ENCODE measurements around the gene NECAB2.

The NECAB2 gene

DNA sequence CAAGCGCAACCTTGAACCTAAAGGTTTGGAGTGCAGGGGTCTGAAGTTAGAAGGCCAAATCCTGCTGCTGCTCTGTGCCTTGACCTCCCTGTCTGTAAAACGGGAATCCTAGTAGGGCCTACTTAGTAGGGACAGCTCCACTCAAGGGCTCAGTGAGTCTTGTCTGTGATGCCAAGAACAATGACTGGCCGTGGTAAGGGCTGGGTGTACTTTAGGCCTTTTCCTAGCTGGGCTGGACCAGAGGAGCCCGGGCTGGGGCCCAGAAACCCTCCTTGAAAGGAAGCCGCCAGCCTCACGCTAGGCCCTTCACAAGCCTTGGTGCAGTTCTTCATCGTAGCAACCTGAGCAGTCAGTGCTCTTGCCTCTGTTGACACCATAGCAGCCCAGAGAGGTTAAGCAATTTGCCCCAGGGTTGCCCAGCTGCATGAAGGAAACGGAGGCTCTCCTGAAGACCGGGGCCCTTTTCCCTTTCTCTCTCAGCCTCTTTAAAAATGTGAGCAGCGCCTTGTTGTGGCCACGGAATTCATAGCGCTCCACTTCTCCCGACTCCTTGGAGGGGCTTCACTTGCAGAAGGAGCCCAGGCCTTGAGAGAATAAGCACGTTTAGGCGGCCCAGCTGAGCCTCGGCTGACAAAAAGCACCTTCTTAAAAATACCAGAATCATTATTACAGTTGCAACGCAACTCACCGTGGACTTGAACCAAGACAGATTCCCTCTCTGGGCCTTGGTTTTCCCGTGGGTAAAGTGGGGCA, 4.4 kb downstream of the NECAB2 start:
- Histone ChIP-seq H3K9ac (ENCODE audit: low read length) (no peak overlapping the region), H3K4me1 (ENCODE audit: control insufficient read depth, insufficient read depth, low read length) (no peaks in the 10 kb centered on the region), H3K36me3 (ENCODE audit: control insufficient read depth, insufficient read depth, low read length, severe bottlenecking) (no peaks in the 10 kb centered on the region), H3K27me3 (replicated peaks; ENCODE audit: control insufficient read depth, insufficient read depth, low read length) (peaks cover 6% of the 10 kb centered on the region), H3K9me3 (ENCODE audit: control insufficient read depth, low read length) (peaks cover 2% of the 10 kb centered on the region), H3K4me3 (ENCODE audit: low read length) (no peak overlapping the region)
- DNase-seq (ENCODE audit: low read depth), result no peak

DNA sequence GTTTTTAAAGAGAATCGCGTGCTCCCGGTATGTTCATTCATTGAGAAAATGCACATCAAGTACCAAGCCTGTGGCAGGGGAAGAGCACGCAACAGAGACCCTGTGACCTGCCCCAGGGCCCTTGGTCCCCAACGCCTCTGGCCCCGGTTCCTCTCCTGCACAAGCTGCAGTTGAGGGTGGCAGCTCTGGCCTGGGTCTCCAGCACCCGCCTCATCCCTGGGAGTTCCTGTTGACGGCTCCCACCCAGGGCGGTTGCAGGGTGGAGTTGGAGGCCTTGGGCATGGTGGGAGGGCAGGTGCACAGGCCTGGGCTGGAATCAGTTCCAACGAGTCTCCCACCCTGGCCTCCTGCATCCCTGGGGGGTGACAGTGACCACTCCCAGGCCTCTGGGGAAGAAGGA, 5.0 kb downstream of the NECAB2 start:
- no peak for DNase-seq (ENCODE audit: low read depth)
- Histone ChIP-seq H3K4me1 (ENCODE audit: control insufficient read depth, insufficient read depth, low read length) (no peaks in the 10 kb centered on the region), H3K9ac (ENCODE audit: low read length) (no peak overlapping the region), H3K27me3 (replicated peaks; ENCODE audit: control insufficient read depth, insufficient read depth, low read length) (peaks cover 9% of the 10 kb centered on the region), H3K9me3 (ENCODE audit: control insufficient read depth, low read length) (peaks cover 8% of the 10 kb centered on the region), H3K36me3 (ENCODE audit: control insufficient read depth, insufficient read depth, low read length, severe bottlenecking) (no peaks in the 10 kb centered on the region), H3K4me3 (ENCODE audit: low read length) (no peak overlapping the region)

DNA sequence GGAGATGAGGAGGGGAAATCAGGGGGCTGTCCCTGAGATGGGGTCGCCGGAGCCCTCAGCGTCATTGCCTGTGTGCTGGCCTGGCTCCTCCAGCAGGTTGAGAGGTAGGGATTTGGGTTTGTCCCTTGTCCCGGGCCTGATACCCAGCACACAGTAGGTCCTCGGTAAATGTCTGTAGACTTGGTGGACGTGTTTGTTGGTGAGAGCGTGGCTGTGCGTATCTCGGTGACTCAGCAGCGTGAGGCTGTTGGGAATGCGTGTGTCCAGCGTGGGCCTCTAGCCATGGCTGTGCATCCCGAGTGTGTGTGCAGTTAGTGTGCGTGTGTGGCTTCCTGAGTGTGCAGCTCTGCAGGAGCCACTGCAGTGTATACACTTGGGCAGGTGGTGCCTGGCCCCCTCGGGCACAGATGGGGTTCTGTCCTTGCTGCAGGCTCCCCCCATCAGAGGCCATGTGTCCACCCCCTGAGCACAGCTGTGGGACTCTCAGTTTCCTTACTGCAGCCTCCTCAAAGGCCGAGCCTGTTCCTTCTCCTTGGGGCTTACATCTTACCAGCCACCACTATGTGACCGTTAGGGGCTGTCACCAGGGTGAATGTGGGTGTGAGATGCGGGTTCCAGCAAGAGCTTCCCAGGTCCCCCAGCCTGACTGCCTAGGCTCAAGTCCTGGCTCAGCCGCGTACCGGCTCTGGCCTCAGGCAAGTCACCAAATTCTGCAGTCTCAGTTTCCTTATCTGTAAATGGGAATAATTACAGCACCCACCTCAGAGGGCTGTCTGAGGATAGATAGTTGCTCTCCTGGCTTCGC, 5.7 kb downstream of the NECAB2 start:
- peaks cover 15% of the 10 kb centered on the region for H3K9me3 ChIP-seq (ENCODE audit: control insufficient read depth, low read length)
- H3K36me3 ChIP-seq (ENCODE audit: control insufficient read depth, insufficient read depth, low read length, severe bottlenecking), result no peaks in the 10 kb centered on the region
- no peaks in the 10 kb centered on the region for H3K4me1 ChIP-seq (ENCODE audit: control insufficient read depth, insufficient read depth, low read length)
- no peak overlapping the region for H3K9ac ChIP-seq (ENCODE audit: low read length)
- H3K4me3 ChIP-seq (ENCODE audit: low read length), result no peak overlapping the region
- DNase-seq (ENCODE audit: low read depth), result no peak
- peaks cover 12% of the 10 kb centered on the region for H3K27me3 ChIP-seq (replicated peaks; ENCODE audit: control insufficient read depth, insufficient read depth, low read length)

DNA sequence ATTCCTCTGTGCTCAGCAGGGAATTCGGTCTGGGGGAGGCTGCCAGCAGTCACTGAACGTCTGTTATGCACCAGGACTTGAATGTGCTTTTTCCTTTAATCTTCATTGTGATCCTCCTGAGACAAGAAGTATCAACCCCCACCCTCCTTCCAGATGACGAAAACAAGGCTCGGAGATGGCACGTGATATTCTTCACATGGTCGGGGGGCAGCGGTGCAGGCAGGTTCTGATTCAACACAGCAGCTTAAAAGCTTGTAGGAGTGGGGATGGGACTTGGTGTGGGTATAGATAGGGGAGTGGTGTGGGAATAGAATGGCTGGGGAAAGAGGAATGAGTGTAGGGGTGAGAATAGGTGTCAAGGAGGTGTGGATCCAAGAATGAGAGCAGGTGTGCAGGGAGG, 6.4 kb downstream of the NECAB2 start:
- peaks cover 20% of the 10 kb centered on the region for H3K9me3 ChIP-seq (ENCODE audit: control insufficient read depth, low read length)
- H3K4me3 ChIP-seq (ENCODE audit: low read length), result no peak overlapping the region
- no peak overlapping the region for H3K9ac ChIP-seq (ENCODE audit: low read length)
- no peaks in the 10 kb centered on the region for H3K36me3 ChIP-seq (ENCODE audit: control insufficient read depth, insufficient read depth, low read length, severe bottlenecking)
- peaks cover 12% of the 10 kb centered on the region for H3K27me3 ChIP-seq (replicated peaks; ENCODE audit: control insufficient read depth, insufficient read depth, low read length)
- no peaks in the 10 kb centered on the region for H3K4me1 ChIP-seq (ENCODE audit: control insufficient read depth, insufficient read depth, low read length)
- DNase-seq (ENCODE audit: low read depth), result no peak

DNA sequence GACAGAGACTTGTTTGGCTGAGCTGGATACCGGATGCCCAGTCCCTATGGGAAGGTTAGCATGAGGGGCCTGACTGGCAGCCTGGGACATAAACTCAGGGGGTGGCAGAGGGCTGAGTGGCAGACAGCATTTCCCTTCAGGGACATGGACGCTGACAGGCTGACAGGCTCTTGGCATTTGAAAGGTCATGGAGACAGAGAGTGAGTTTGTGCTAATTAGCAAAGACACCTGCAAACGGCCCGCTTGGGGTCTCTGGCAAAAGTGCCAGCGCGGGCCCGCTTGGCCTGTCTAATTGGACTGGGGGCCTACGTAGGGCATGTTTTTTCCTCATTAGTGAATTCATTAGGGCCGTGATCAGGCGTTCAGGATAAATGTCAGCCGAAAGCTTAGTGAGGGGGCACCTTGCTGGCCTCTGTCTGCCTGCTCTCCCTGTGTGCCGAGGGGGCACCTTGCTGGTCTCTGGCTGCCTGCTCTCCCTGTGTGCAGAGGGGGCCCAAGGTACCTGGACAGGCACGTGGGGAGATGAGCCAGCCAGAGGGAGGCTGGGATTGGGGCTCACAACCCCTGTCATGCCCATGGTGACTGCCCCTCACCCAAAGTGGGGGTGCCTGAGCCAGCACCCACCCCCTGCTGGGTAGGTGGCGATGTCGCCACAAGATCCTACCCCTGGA, 7.7 kb downstream of the NECAB2 start:
- Histone ChIP-seq H3K4me1 (ENCODE audit: control insufficient read depth, insufficient read depth, low read length) (no peaks in the 10 kb centered on the region), H3K27me3 (replicated peaks; ENCODE audit: control insufficient read depth, insufficient read depth, low read length) (peaks cover 12% of the 10 kb centered on the region), H3K4me3 (ENCODE audit: low read length) (no peak overlapping the region), H3K9ac (ENCODE audit: low read length) (no peak overlapping the region), H3K9me3 (ENCODE audit: control insufficient read depth, low read length) (peaks cover 20% of the 10 kb centered on the region), H3K36me3 (ENCODE audit: control insufficient read depth, insufficient read depth, low read length, severe bottlenecking) (no peaks in the 10 kb centered on the region)
- no peak for DNase-seq (ENCODE audit: low read depth)

DNA sequence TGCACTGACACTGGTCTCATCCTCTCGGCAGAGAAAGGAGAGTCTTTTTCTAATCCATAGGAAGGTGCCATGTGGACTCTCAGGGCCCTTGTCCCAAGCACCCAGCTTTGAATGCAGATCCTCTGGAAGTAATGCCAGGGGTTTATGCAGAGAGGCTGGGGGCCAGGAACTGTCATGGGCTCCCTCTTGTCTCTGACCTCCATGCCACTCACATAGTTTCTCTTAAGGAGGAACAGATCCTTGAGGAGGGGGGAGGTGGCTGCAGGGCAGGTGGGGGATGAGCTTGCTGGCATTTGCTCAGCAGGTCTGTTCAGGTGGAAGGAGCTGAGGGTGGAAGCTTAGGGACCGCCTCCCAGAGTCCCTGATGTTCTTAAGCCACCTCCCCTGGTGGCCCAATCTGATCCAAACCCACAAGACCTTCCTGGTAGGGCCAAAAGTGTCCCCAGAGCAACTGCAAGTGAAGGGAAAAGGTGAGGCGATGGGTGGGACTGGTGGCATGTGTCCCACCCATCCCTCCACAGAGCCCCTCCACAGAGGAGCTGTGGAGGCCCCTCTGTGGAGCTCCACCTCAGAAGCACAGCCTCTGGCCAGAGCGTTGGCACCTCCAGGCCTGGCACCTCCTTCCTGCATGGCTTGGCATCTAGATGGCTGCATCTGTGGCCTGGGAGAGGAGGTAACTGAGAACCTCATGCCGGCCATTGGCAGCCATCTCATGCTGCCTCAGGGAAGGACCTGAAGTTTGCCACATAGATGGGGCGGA, 9.2 kb downstream of the NECAB2 start:
- H3K9ac ChIP-seq (ENCODE audit: low read length), result no peak overlapping the region
- DNase-seq (ENCODE audit: low read depth), result no peak
- H3K4me3 ChIP-seq (ENCODE audit: low read length), result no peak overlapping the region
- H3K4me1 ChIP-seq (ENCODE audit: control insufficient read depth, insufficient read depth, low read length), result no peaks in the 10 kb centered on the region
- peaks cover 22% of the 10 kb centered on the region for H3K9me3 ChIP-seq (ENCODE audit: control insufficient read depth, low read length)
- H3K27me3 ChIP-seq (replicated peaks; ENCODE audit: control insufficient read depth, insufficient read depth, low read length), result peaks cover 12% of the 10 kb centered on the region
- no peaks in the 10 kb centered on the region for H3K36me3 ChIP-seq (ENCODE audit: control insufficient read depth, insufficient read depth, low read length, severe bottlenecking)

DNA sequence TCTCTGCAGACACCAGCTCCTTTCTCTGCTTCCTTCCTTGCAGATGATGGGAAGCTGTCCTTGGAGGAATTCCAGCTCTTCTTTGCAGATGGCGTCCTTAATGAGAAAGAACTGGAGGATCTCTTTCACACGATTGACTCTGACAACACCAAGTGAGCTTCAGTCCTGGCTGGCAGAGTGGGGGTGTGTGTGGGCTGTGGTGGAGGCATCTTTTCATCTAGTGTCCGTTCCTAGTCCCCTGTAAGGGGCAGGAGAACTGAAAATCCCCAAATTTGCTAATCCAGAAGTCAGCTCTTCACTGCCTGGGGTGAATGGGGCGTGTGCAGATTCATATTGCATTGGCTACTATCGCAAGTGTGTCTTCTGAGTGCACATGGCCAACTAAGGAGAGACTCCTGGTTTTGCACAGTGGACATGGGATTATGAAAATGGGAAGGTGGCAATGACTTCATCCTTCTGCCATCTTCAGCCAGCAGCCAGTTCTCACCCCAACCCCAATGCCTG, 10.4 kb downstream of the NECAB2 start:
- H3K4me1 ChIP-seq (ENCODE audit: control insufficient read depth, insufficient read depth, low read length), result no peaks in the 10 kb centered on the region
- DNase-seq (ENCODE audit: low read depth), result no peak
- H3K9me3 ChIP-seq (ENCODE audit: control insufficient read depth, low read length), result peaks cover 25% of the 10 kb centered on the region
- H3K36me3 ChIP-seq (ENCODE audit: control insufficient read depth, insufficient read depth, low read length, severe bottlenecking), result no peaks in the 10 kb centered on the region
- H3K9ac ChIP-seq (ENCODE audit: low read length), result no peak overlapping the region
- H3K4me3 ChIP-seq (ENCODE audit: low read length), result no peak overlapping the region
- peaks cover 12% of the 10 kb centered on the region for H3K27me3 ChIP-seq (replicated peaks; ENCODE audit: control insufficient read depth, insufficient read depth, low read length)

DNA sequence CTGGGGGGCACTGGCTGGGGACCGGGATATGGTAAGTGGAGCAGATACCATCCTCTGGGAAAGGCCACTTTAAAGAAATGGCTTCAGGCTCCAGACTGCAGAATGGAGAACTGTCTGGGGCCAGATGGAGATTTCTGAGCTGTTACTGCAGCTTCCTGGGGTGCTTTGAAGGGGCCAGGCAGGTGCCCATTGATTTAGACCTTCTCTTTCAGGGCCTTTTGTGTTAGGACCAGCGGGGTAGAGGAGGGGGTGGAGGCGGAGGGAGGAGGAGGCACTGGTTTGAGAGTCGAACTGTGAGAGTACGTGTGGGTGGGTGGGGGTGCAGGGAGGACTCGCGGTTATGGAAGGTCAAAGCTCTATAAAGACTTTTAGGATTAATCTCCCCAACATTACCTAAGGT, 11.4 kb downstream of the NECAB2 start:
- no peaks in the 10 kb centered on the region for H3K4me1 ChIP-seq (ENCODE audit: control insufficient read depth, insufficient read depth, low read length)
- H3K4me3 ChIP-seq (ENCODE audit: low read length), result no peak overlapping the region
- H3K36me3 ChIP-seq (ENCODE audit: control insufficient read depth, insufficient read depth, low read length, severe bottlenecking), result no peaks in the 10 kb centered on the region
- no peak for DNase-seq (ENCODE audit: low read depth)
- H3K9me3 ChIP-seq (ENCODE audit: control insufficient read depth, low read length), result peaks cover 25% of the 10 kb centered on the region
- H3K27me3 ChIP-seq (replicated peaks; ENCODE audit: control insufficient read depth, insufficient read depth, low read length), result peaks cover 12% of the 10 kb centered on the region
- H3K9ac ChIP-seq (ENCODE audit: low read length), result no peak overlapping the region

DNA sequence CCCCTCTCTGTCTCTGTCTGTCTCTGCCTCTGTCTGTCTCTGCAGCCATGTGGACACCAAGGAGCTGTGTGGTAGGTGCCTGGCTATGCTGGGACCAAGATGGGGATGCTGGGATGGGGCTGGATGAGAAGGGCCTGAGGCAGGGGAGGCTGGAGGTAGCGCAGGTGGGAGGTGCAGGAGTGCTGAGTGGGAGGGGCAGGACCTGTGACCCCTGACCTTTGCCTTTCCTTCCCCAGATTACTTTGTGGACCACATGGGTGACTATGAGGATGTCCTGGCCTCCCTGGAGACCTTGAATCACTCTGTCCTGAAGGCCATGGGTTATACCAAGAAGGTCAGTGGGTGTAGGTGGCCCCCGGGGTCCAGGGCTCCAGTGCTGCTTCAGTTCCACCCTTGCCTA, 12.8 kb downstream of the NECAB2 start:
- Histone ChIP-seq H3K9me3 (ENCODE audit: control insufficient read depth, low read length) (peaks cover 25% of the 10 kb centered on the region), H3K36me3 (ENCODE audit: control insufficient read depth, insufficient read depth, low read length, severe bottlenecking) (no peaks in the 10 kb centered on the region), H3K4me1 (ENCODE audit: control insufficient read depth, insufficient read depth, low read length) (no peaks in the 10 kb centered on the region), H3K9ac (ENCODE audit: low read length) (no peak overlapping the region), H3K27me3 (replicated peaks; ENCODE audit: control insufficient read depth, insufficient read depth, low read length) (peaks cover 12% of the 10 kb centered on the region), H3K4me3 (ENCODE audit: low read length) (no peak overlapping the region)
- no peak for DNase-seq (ENCODE audit: low read depth)

DNA sequence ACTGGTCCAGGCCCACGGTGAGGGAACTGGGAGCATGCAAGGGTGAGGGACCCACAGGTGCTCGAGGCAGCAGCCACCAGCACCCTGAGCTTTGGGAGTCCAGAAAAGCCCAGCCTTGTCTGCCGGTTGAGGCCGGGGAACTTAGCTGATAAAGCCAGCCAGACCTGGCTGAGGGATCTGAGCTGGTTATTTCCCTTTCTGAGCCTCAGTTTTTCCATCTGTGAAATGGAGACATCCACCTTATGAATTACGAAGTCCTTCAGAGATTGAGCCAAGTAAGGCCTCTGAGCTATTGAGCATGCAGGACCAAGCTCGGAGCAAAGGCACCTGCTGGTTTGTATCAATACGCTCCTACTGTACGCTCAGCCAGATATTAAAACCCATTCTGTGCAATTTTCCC, 13.8 kb downstream of the NECAB2 start:
- no peaks in the 10 kb centered on the region for H3K4me1 ChIP-seq (ENCODE audit: control insufficient read depth, insufficient read depth, low read length)
- H3K4me3 ChIP-seq (ENCODE audit: low read length), result no peak overlapping the region
- H3K9ac ChIP-seq (ENCODE audit: low read length), result no peak overlapping the region
- H3K36me3 ChIP-seq (ENCODE audit: control insufficient read depth, insufficient read depth, low read length, severe bottlenecking), result no peaks in the 10 kb centered on the region
- H3K27me3 ChIP-seq (replicated peaks; ENCODE audit: control insufficient read depth, insufficient read depth, low read length), result peaks cover 10% of the 10 kb centered on the region
- DNase-seq (ENCODE audit: low read depth), result no peak
- peaks cover 25% of the 10 kb centered on the region for H3K9me3 ChIP-seq (ENCODE audit: control insufficient read depth, low read length)
